ENCODE results near the gene TNFRSF4.

- TF ChIP-seq CTCF (conservative IDR thresholded peaks at IDR 0.05; ENCODE audit: low read length) (no peak), EZH2phosphoT487 (IDR thresholded peaks at IDR 0.05; ENCODE audit: borderline replicate concordance) (no peak)
Observed at GRCh38 chr1:1237874-1238701, 24.1 kb upstream of the TNFRSF4 start.

Data from Loucy (cell line).